HFFc6 (cell line): ENCODE measurements around the gene CEND1. TPM values are rescaled to one million over a fixed set of nuclear protein-coding genes. Genes with fewer than 3 reads are reported as not detected.

Experiments
- DNase-seq: peaks from one replicate; pipeline ENCODE4 v3.0.0-alpha.2; 2018
- H3K27ac Mint-ChIP-seq: 2 replicates; pipeline ENCODE4 v1.8.0; 2020; ENCODE audit warnings: mild to moderate bottlenecking, mixed read lengths
- H3K27me3 Mint-ChIP-seq: 2 replicates; pipeline ENCODE4 v1.8.0; 2021; ENCODE audit warnings: mild to moderate bottlenecking, moderate library complexity, mixed read lengths; ENCODE audit not compliant: insufficient read depth
- H3K36me3 Mint-ChIP-seq: 2 replicates; pipeline ENCODE4 v1.8.0; 2021; ENCODE audit warnings: low read depth, mixed read lengths
- H3K4me1 Mint-ChIP-seq: 2 replicates; pipeline ENCODE4 v1.8.0; 2020; ENCODE audit warnings: low read depth, mixed read lengths
- H3K4me3 Mint-ChIP-seq: 2 replicates; pipeline ENCODE4 v1.8.0; 2020; ENCODE audit warnings: mild to moderate bottlenecking, moderate library complexity, mixed read lengths
- H3K9me3 Mint-ChIP-seq: 2 replicates; pipeline ENCODE4 v1.8.0; 2020; ENCODE audit warnings: mild to moderate bottlenecking, mixed read lengths
- CTCF ChIP-seq: fragments of 200-600 bp; sonication (generic); IDR thresholded peaks from 2 replicates; pipeline ENCODE4 v1.5.0; 2021; ENCODE audit warnings: antibody characterized with exemption, mild to moderate bottlenecking
- long read RNA-seq: library from polyadenylated mRNA; unstranded; transcript quantifications from one replicate; pipeline ENCODE4 v2.0.0, GENCODE V29; 2019
- total RNA-seq, 6 experiments: library from RNA; stranded (reverse); fragmentation: NEBNext Ultra II Directional; extraction: Animal tissue kit (Norgen Biotek cat#: 25700); gene quantifications; 2 replicates in 1 of 6; 3 replicates in 5 of 6; pipeline ENCODE4 v1.2.3, GENCODE V29; 2021

Gene CEND1
- 10 to 100 TPM in 5 of 6 experiments, 1 to 10 TPM in 1; 8.2 to 12.2 (median 11.0) TPM for total RNA-seq
- long read RNA-seq, transcript CEND1-201 (2 exons, 1,649 nt): major isoform, 26 of 27 reads
- long read RNA-seq, partial matches to known transcripts: 0 of 27 reads
- long read RNA-seq, other reads (novel, unspliced or antisense): 1 of 27 reads

GRCh38 chr11:789943-790342 is at the start of gene CEND1:
CEND1 (minus strand) TSS chr11:790090; CDS start chr11:788576, 1,514 bp downstream.
- H3K4me3 Mint-ChIP-seq: peak within 1 kb of the TSS; percentile 66
- DNase-seq: peak; percentile 18
- TF ChIP-seq CTCF: no peak
- H3K4me1 Mint-ChIP-seq: peaks cover 5% of the 10 kb centered on the region; the same call in 1 of the 2 replicates
- peak within 1 kb of the TSS; percentile 59 for H3K27ac Mint-ChIP-seq
- H3K36me3 Mint-ChIP-seq: no peaks in the 10 kb centered on the region
- no peaks in the 10 kb centered on the region; the same call in 1 of the 2 replicates for H3K27me3 Mint-ChIP-seq
- no peaks in the 10 kb centered on the region for H3K9me3 Mint-ChIP-seq

GRCh38 chr11:839280-839623 is 49.4 kb upstream of the CEND1 start:
- H3K4me3 Mint-ChIP-seq: peak overlapping the region; percentile 90; the same call in 1 of the 2 replicates
- DNase-seq: no peak
- H3K36me3 Mint-ChIP-seq: peaks cover 23% of the 10 kb centered on the region
- H3K27ac Mint-ChIP-seq: peak overlapping the region; percentile 61
- 0 out of 2 replicates have a peak, but pooled peaks cover 8% of the 10 kb centered on the region for H3K9me3 Mint-ChIP-seq
- no peak for TF ChIP-seq CTCF
- peaks cover 51% of the 10 kb centered on the region for H3K27me3 Mint-ChIP-seq
- peaks cover 37% of the 10 kb centered on the region for H3K4me1 Mint-ChIP-seq

GRCh38 chr11:838441-839279 is 48.8 kb upstream of the CEND1 start:
- peak overlapping the region; percentile 28 for H3K4me3 Mint-ChIP-seq

GRCh38 chr11:837990-838307 is 48.1 kb upstream of the CEND1 start:
- peaks cover 29% of the 10 kb centered on the region for H3K36me3 Mint-ChIP-seq
- peaks cover 48% of the 10 kb centered on the region for H3K27me3 Mint-ChIP-seq
- TF ChIP-seq CTCF: no peak
- H3K4me1 Mint-ChIP-seq: peaks cover 44% of the 10 kb centered on the region
- H3K4me3 Mint-ChIP-seq: 0 out of 2 replicates have a peak overlapping the region, but pooled peaks have one; percentile 17
- no peak for DNase-seq
- peak overlapping the region; percentile 61; the same call in 1 of the 2 replicates for H3K27ac Mint-ChIP-seq
- H3K9me3 Mint-ChIP-seq: 0 out of 2 replicates have a peak, but pooled peaks cover 8% of the 10 kb centered on the region

More at GRCh38 chr11:838441-839279, 48.8 kb upstream of the CEND1 start:
- peaks cover 51% of the 10 kb centered on the region for H3K27me3 Mint-ChIP-seq
- H3K4me1 Mint-ChIP-seq: peaks cover 43% of the 10 kb centered on the region
- DNase-seq: no peak
- H3K27ac Mint-ChIP-seq: peak overlapping the region; percentile 61
- peak; percentile 70 for TF ChIP-seq CTCF
- H3K9me3 Mint-ChIP-seq: 0 out of 2 replicates have a peak, but pooled peaks cover 8% of the 10 kb centered on the region
- peaks cover 29% of the 10 kb centered on the region for H3K36me3 Mint-ChIP-seq

- no peak for TF ChIP-seq CTCF
- Mint-ChIP-seq H3K36me3 (peaks cover 29% of the 10 kb centered on the region), H3K4me3 (peak overlapping the region; percentile 17; the same call in 1 of the 2 replicates), H3K27me3 (peaks cover 48% of the 10 kb centered on the region), H3K4me1 (peaks cover 44% of the 10 kb centered on the region), H3K9me3 (0 out of 2 replicates have a peak, but pooled peaks cover 8% of the 10 kb centered on the region), H3K27ac (peak overlapping the region; percentile 67)
- no peak for DNase-seq
Measured at GRCh38 chr11:837189-837989, 47.5 kb upstream of the CEND1 start.
